Esophagus muscularis mucosa (tissue), 4 donors: ENCODE results near the gene ZFP1. TPM values are rescaled to one million over a fixed set of nuclear protein-coding genes. Genes with fewer than 3 reads are reported as not detected.
A peak's percentile ranks its signal among the peaks of the same experiment; 100 is the strongest.

ENCODE experiments used
- DNase-seq: peaks from one replicate; pipeline ENCODE4 v3.0.0-alpha.2; 2017; ENCODE audit errors: extremely low spot score
- H3K27ac ChIP-seq, 4 donors: fragments of 200-600 bp; sonication (generic); replicated peaks in 1 of 4; 1 replicate in 3 of 4; 2 replicates in 1 of 4; pipeline ENCODE4 v1.5.1; 2016 to 2019; ENCODE audit warnings: mild to moderate bottlenecking in 1 of 4
- H3K27me3 ChIP-seq, 4 donors: fragments of 200-600 bp; sonication (generic); one replicate each; pipeline versions ENCODE4 v1.5.1 to v1.6.0; 2016 to 2019
- H3K36me3 ChIP-seq, 4 donors: fragments of 200-600 bp; sonication (generic); one replicate each; pipeline ENCODE4 v1.5.1; 2016 to 2019
- H3K4me1 ChIP-seq, 4 donors: fragments of 200-600 bp; sonication (generic); one replicate each; pipeline ENCODE4 v1.5.1; 2016 to 2019
- H3K4me3 ChIP-seq, 4 donors: fragments of 200-600 bp; sonication (generic); 1 replicate in 2 of 4; 2 replicates in 2 of 4; pipeline ENCODE4 v1.5.1; 2016 to 2019; ENCODE audit warnings: mild to moderate bottlenecking in 4 of 4, moderate library complexity in 1 of 4
- H3K9me3 ChIP-seq, 4 donors: fragments of 200-600 bp; sonication (generic); 1 replicate in 3 of 4; 2 replicates in 1 of 4; pipeline ENCODE4 v1.5.1; 2016 to 2019
- CTCF ChIP-seq, 3 experiments: fragments of 200-600 bp in 2 of 3; fragments of 450-650 bp in 1 of 3; sonication (generic) in 2 of 3; IDR thresholded peaks; one replicate each; pipeline ENCODE4 v1.5.1; 2017 to 2019; ENCODE audit warnings: antibody characterized with exemption in 3 of 3, mild to moderate bottlenecking in 2 of 3, moderate library complexity in 1 of 3
- EP300 ChIP-seq: sonication (generic); formaldehyde crosslinking; IDR thresholded peaks from one replicate; pipeline ENCODE4 v1.6.1; 2017; ENCODE audit warnings: antibody characterized with exemption
- POLR2A ChIP-seq: fragments of 450-650 bp; IDR thresholded peaks from one replicate; pipeline ENCODE4 v1.6.1; 2017; ENCODE audit warnings: antibody characterized with exemption, moderate library complexity, mild to moderate bottlenecking, low read depth
- POLR2AphosphoS5 ChIP-seq, 2 donors: sonication (generic); formaldehyde crosslinking; IDR thresholded peaks; one replicate each; pipeline ENCODE4 v1.6.1; 2017; ENCODE audit warnings: antibody characterized with exemption in 2 of 2
- WGBS: methylation state at CpG from one replicate; pipeline ENCODE4 v1.1.5; 2018; 5-methylcytosine and 5-hydroxymethylcytosine counted together
- intact Hi-C: fragments of 100-400 bp; cut with DNase I; formaldehyde crosslinking; loops from one replicate; pipeline ENCODE4 v1.15.1; 2023
- total RNA-seq, 4 donors: library from RNA; depleted of rRNA; stranded (reverse); fragments of >200 nt; gene quantifications; one replicate each; pipeline versions ENCODE4 v1.1.0 to v1.2.1, GENCODE V29; 2016

ZFP1 gene
- total RNA-seq, 4 donors from 2014 or later: 8.4 to 17.4 (median 12.0) TPM

GRCh38 chr16:75138233-75138632 is 10.1 kb upstream of the ZFP1 start:
- Histone ChIP-seq H3K9me3 (no peaks in the 10 kb centered on the region), H3K36me3 (no peaks in the 10 kb centered on the region), H3K4me3 (no peak overlapping the region), H3K27me3 (no peaks in the 10 kb centered on the region), H3K27ac (no peak overlapping the region), H3K4me1 (no peaks in the 10 kb centered on the region)
- 84% methylated on average over 8 of the region's 8 CpGs for WGBS
- DNase-seq: no peak
- TF ChIP-seq CTCF (IDR thresholded peaks at IDR 0.05) (no peak), EP300 (no peak), POLR2A (no peak), POLR2AphosphoS5 (IDR thresholded peaks at IDR 0.05) (no peak)
- intact Hi-C loops: no loop called here

DNA sequence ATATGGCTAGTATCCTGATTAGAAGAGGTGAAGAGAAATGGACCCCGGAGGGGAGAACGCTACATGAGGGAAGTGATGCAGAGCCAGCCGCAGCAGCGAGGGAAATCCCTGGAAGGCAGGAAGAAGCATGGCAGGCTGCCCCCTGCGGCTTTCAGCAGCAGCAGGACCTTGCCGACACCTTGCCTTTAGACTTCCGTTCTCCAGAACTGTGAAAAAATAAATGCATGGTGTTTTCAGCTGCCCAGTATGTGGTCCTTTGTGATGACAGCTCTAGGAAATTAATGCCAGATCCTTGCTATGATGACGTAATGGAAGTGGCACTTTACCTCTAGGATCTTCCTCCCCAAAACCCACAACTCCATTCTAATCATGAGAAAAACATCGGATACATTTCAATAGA is 9.7 kb upstream of the ZFP1 start:
- 72% methylated on average over 9 of the region's 9 CpGs for WGBS
- Histone ChIP-seq H3K9me3 (no peaks in the 10 kb centered on the region), H3K4me3 (no peak overlapping the region), H3K4me1 (no peaks in the 10 kb centered on the region), H3K27ac (no peak overlapping the region), H3K27me3 (no peaks in the 10 kb centered on the region), H3K36me3 (no peaks in the 10 kb centered on the region)
- no peak for TF ChIP-seq POLR2AphosphoS5 (IDR thresholded peaks at IDR 0.05)
- TF ChIP-seq EP300: no peak
- no peak for TF ChIP-seq CTCF (IDR thresholded peaks at IDR 0.05)
- no peak for TF ChIP-seq POLR2A
- no peak for DNase-seq
- intact Hi-C loops: no loop called here

GRCh38 chr16:75139498-75139897 is 8.8 kb upstream of the ZFP1 start:
- Histone ChIP-seq H3K36me3 (no peaks in the 10 kb centered on the region), H3K4me1 (no peaks in the 10 kb centered on the region), H3K9me3 (no peaks in the 10 kb centered on the region), H3K4me3 (no peak overlapping the region), H3K27me3 (no peaks in the 10 kb centered on the region), H3K27ac (no peak overlapping the region)
- intact Hi-C loops: no loop called here
- TF ChIP-seq EP300 (no peak), POLR2AphosphoS5 (IDR thresholded peaks at IDR 0.05) (no peak), CTCF (IDR thresholded peaks at IDR 0.05) (no peak), POLR2A (no peak)
- WGBS: 95% methylated on average over 5 of the region's 5 CpGs
- DNase-seq: no peak

DNA sequence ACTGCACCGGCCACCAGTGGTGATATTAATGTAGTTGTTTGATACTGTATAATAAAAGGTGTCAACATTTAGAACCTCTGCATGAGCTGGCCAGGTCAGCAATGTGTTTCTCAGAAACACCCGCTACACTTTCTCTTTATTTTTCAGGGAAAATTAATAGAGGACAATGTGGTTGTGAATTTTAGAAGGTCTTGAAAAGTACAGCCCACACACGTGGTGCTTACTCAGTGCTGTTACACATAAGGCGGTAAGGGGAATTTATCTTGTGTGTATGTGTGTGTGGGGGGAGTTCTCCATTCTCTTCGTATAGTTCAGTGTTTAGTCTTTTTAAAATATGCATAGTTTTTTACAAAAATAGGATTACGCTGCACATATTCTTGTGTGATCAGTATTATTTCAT is 4.4 kb upstream of the ZFP1 start:
- no peaks in the 10 kb centered on the region for H3K27me3 ChIP-seq
- intact Hi-C loops: no loop called here
- peaks cover 0 to 7% (median under 1%) of the 10 kb centered on the region in 4 donors for H3K4me1 ChIP-seq
- WGBS: 80% methylated on average over 6 of the region's 6 CpGs
- TF ChIP-seq EP300 (no peak), POLR2A (no peak), POLR2AphosphoS5 (IDR thresholded peaks at IDR 0.05) (no peak), CTCF (IDR thresholded peaks at IDR 0.05) (no peak)
- H3K9me3 ChIP-seq: peaks cover 0 to 6% (median 0%) of the 10 kb centered on the region in 4 donors
- H3K4me3 ChIP-seq: no peak overlapping the region
- no peak overlapping the region for H3K27ac ChIP-seq
- H3K36me3 ChIP-seq: no peaks in the 10 kb centered on the region
- DNase-seq: no peak

DNA sequence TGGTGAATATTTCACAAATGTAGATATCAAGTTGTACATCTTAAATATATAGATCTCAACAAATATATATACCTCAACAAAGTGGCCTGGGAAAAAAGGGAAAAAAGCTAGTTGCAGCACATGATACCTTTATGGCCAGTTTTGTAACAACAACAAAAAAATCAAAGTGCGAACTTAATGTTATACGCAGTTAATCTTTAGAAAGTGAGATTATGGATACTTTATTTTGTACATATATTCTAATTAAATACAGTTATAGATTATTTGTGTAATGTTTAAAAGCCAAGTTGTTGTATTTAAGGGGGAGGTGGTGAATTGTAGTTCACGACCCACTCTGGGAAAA is 385 bp upstream of the ZFP1 start:
- Histone ChIP-seq H3K4me3 (peak overlapping the region; percentile 85 to 100 (median 100)), H3K27ac (peak overlapping the region; percentile 98 to 100 (median 99)), H3K36me3 (peaks cover 0 to 4% (median 2%) of the 10 kb centered on the region in 4 donors), H3K9me3 (peaks cover 0 to 25% (median 7%) of the 10 kb centered on the region in 4 donors), H3K27me3 (no peaks in the 10 kb centered on the region), H3K4me1 (peaks cover 10 to 18% (median 12%) of the 10 kb centered on the region in 4 donors)
- no peak for DNase-seq
- WGBS: 62% methylated on average over 3 of the region's 3 CpGs
- intact Hi-C loops: loop anchor here (5.0 kb wide), 1 partner anchor 49 kb away; no protein-coding TSS in a partner anchor
- TF ChIP-seq EP300 (no peak), POLR2A (no peak), CTCF (IDR thresholded peaks at IDR 0.05) (no peak), POLR2AphosphoS5 (IDR thresholded peaks at IDR 0.05) (no peak)
